Measurements from ENCODE around the gene ITPR3. TPM values are rescaled to one million over a fixed set of nuclear protein-coding genes. Genes with fewer than 3 reads are reported as not detected.
A peak's percentile ranks its signal among the peaks of the same experiment; 100 is the strongest.

ITPR3 gene
- total RNA-seq, 4 donors from 2014 or later: 139 to 250 (median 182) TPM

DNA sequence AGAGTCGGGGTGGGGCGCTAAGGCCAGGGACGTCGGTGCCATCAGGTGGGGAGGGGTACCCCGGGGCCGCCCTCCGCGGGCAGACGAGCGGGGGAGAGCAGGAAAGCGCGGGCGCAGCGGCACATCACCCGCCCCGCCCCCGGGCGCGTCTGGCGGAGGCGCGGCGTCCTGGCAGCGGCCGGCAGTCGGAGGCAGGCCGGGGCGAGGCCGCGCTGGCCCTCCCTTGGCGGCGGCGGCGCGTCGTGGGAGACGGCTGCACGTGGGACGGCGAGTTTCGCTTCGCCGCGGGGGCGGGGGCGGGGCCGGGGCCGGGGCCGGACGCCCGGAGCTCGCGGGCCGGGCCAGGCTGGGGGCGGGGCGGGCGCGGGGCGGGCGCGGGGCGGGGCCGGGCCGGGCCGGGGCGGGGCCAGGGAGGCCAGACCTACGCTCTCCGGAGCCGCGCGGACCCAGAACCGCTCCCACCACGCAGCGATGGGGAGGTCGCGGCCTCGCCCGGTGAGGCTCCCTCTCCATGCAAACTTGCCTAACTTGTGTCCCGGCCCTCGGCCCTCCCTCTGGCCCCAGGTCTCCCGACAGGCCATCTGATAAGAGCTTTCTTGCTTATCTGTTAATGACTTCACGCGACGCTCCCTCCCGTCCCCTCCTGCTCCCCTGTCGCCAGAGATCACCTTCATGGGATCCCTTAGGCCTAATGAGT is 12.5 kb downstream of the ITPR3 start:
- Histone ChIP-seq H3K9me3 (no peaks in the 10 kb centered on the region), H3K4me3 (peak overlapping the region; percentile 31 to 58 (median 56)), H3K36me3 (no peaks in the 10 kb centered on the region), H3K4me1 (peaks cover 0 to 39% (median 23%) of the 10 kb centered on the region in 4 donors), H3K27ac (peak overlapping the region; percentile 57 to 92 (median 76)), H3K27me3 (no peaks in the 10 kb centered on the region)
- DNase-seq: peak; percentile 56 to 89 (median 86)
- TF ChIP-seq, protein P1, sequence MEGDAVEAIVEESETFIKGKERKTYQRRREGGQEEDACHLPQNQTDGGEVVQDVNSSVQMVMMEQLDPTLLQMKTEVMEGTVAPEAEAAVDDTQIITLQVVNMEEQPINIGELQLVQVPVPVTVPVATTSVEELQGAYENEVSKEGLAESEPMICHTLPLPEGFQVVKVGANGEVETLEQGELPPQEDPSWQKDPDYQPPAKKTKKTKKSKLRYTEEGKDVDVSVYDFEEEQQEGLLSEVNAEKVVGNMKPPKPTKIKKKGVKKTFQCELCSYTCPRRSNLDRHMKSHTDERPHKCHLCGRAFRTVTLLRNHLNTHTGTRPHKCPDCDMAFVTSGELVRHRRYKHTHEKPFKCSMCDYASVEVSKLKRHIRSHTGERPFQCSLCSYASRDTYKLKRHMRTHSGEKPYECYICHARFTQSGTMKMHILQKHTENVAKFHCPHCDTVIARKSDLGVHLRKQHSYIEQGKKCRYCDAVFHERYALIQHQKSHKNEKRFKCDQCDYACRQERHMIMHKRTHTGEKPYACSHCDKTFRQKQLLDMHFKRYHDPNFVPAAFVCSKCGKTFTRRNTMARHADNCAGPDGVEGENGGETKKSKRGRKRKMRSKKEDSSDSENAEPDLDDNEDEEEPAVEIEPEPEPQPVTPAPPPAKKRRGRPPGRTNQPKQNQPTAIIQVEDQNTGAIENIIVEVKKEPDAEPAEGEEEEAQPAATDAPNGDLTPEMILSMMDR (IDR thresholded peaks at IDR 0.05): peak in 1 of 6 experiments; percentile 4
- peak; percentile 34 to 73 for TF ChIP-seq POLR2A (IDR thresholded peaks at IDR 0.05)

DNA sequence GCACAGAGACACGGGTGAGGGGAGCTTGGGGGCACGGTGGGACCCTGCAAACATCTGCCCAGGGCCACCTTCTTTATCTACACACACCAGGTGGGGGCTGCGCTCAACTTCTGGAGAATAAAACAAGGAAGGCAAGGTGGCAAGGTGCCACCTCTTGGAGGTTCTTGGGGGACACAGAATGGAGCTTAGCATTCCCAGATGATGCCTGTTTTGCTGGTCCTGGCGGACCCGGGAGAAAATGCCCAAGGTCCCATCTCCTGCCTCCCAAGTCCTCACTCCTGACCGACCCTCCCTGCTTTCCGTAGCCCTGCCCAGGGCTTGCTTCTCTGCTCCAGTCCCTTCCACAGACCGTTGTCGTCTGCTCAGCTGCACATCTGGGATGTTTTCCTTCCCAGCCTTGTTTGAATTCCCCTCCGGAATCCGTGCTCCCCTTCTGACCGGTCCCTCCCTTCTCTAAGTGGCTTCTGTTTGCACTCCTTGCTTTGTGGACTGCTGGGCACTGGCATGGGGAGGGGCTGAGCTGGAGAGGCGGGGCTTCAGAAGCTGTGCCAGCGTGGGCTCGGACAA is 13.1 kb downstream of the ITPR3 start:
- peak in 1 of 3 donors; percentile 54 for DNase-seq
- Histone ChIP-seq H3K4me3 (peak overlapping the region; percentile 31 to 58 (median 48)), H3K27ac (peak overlapping the region in 3 of 4 donors; percentile 3 to 92 (median 18)), H3K4me1 (peaks cover 0 to 35% (median 22%) of the 10 kb centered on the region in 4 donors), H3K9me3 (no peaks in the 10 kb centered on the region), H3K36me3 (no peaks in the 10 kb centered on the region), H3K27me3 (no peaks in the 10 kb centered on the region)
- no peak for TF ChIP-seq POLR2A (IDR thresholded peaks at IDR 0.05)
- TF ChIP-seq, protein P1 (IDR thresholded peaks at IDR 0.05): no peak

DNA sequence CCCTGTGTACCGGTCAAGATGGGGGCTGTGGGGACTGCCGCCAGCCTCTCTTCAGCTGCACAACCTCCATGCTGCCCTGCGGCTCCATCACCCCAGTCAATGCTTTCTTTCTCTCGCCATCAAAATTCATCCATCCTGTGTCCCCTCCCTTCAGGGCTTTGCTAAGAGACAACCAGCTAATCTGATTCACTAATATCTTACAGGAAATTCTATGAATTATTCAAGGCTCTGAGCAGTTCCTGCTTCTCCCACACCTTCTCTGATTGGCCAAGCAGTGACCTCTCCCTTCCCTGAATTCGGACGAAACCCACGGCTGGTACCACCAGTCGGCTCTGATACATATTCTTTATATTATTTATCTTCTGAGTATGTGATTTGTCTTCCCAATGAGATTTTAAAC is 13.8 kb downstream of the ITPR3 start:
- no peak overlapping the region for H3K27ac ChIP-seq
- peaks cover 0 to 33% (median 22%) of the 10 kb centered on the region in 4 donors for H3K4me1 ChIP-seq
- no peak for DNase-seq
- TF ChIP-seq POLR2A (IDR thresholded peaks at IDR 0.05): no peak
- TF ChIP-seq, protein P1 (IDR thresholded peaks at IDR 0.05): no peak
- H3K9me3 ChIP-seq: no peaks in the 10 kb centered on the region
- H3K4me3 ChIP-seq: no peak overlapping the region
- no peaks in the 10 kb centered on the region for H3K27me3 ChIP-seq
- peaks cover 0 to under 1% (median 0%) of the 10 kb centered on the region in 3 donors for H3K36me3 ChIP-seq

DNA sequence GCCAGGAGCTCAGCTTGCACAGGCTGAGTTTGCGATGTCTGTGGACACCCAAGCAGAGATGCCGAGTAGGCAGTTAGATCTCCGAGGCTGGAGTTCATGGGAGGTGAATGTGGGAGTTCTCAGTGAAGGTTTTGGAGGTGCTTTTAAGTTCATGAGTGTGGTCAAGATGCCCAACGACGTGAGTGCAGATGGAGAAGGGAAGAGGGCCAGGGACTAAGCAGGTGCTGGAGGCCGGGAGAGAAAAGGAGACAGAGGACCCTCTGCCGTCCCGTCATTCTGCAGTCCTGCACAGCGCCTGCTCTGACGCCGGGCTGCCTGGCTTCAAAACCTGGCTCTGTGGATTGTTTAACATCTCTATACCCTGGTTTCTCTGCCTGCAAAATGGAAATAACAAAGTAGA is 15.5 kb downstream of the ITPR3 start:
- peaks cover 0 to 22% (median 22%) of the 10 kb centered on the region in 4 donors for H3K4me1 ChIP-seq
- no peaks in the 10 kb centered on the region for H3K27me3 ChIP-seq
- DNase-seq: no peak
- no peak overlapping the region for H3K4me3 ChIP-seq
- TF ChIP-seq, protein P1 (IDR thresholded peaks at IDR 0.05): no peak
- TF ChIP-seq POLR2A (IDR thresholded peaks at IDR 0.05): no peak
- H3K36me3 ChIP-seq: peaks cover 0 to 16% (median 0%) of the 10 kb centered on the region in 3 donors
- no peaks in the 10 kb centered on the region for H3K9me3 ChIP-seq
- H3K27ac ChIP-seq: no peak overlapping the region

DNA sequence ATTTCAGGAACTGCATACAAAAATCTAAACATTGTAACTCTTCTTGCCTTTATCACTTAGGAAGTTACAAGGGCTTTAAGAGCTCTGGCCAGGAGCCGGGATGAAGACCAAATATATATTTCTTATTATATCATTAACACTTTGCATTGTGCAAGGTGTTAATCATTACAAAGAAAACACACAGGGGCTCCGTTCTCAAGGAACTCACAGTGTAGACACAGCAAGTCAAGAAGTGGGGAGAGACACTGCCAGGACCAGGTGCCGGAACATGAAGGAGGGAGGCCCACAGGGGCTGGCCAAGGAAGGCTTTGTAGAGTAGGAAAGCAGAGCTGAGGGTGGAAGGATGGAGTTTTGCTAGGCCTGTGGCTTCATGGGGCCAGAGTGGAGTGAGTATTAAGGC is 17.4 kb downstream of the ITPR3 start:
- DNase-seq: no peak
- no peak overlapping the region for H3K27ac ChIP-seq

More for the DNA sequence above, 17.4 kb downstream of the ITPR3 start:
- Histone ChIP-seq H3K9me3 (no peaks in the 10 kb centered on the region), H3K36me3 (peaks cover 0 to 26% (median 0%) of the 10 kb centered on the region in 3 donors), H3K4me1 (peaks cover 0 to 11% (median 10%) of the 10 kb centered on the region in 4 donors), H3K4me3 (no peak overlapping the region), H3K27me3 (no peaks in the 10 kb centered on the region)
- TF ChIP-seq, protein P1 (IDR thresholded peaks at IDR 0.05): no peak
- no peak for TF ChIP-seq POLR2A (IDR thresholded peaks at IDR 0.05)

All from Peyer's patch (tissue), 4 donors.